Measurements from ENCODE around the gene TTLL5. TPM values are rescaled to one million over a fixed set of nuclear protein-coding genes. Genes with fewer than 3 reads are reported as not detected.

The TTLL5 gene
- total and polyA plus RNA-seq, 10 of the 15 experiments (the other 5 are each of a cell fraction or from before 2014, with no cell fraction given): 3.2 to 25.9 (median 13.8) TPM

DNA sequence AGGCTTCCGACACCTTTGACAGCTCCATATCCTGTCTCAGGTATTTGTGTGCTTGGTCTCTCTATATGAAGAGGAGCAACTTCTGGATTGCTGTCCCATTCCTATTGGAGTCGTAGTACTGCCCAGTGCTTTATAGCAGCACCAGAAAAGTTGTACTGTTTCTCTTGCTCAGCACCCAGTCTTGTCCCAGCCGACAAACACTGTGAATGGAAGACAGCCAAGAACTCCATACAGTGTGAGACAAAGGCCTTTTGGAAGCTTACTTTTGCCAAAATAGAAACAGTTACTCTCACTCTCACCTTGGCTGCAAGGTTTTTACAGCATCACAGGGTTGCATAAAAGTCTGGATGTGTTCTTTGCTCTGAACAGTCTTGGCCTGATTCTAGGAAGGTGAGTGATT, 215.5 kb downstream of the TTLL5 start:
- intact Hi-C loops (cut with micrococcal nuclease; ENCODE audit: unreplicated experiment): loop anchor here (5.0 kb wide), 1 partner anchor 164 kb away; no protein-coding TSS in a partner anchor

DNA sequence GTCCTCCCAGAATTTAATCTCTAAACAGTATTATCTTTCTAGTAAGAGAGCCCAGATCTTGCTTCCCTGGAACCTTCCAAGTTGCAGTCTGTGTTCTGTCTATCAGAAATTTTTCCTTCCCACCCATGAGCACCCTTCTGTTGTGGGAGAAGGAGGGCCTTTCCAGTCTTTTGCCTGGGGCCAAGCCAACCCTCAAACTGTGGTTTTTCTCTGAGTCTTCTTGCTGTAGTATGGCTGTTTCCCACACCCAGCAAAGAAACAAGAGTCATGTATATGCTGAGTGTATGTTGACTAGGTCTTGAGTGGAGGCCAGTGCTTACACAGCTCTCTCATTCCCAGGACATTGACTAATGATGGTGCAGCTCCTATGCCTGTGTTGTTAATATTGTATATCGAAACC, 216.2 kb downstream of the TTLL5 start:
- TF ChIP-seq RCOR1 (conservative IDR thresholded peaks at IDR 0.05; ENCODE audit: low read depth, low read length): no peak
- TF ChIP-seq RUNX3 (IDR thresholded peaks at IDR 0.05; ENCODE audit: low read length): peak; percentile 47
- no peaks in the 10 kb centered on the region for H3K79me2 ChIP-seq (ENCODE audit: control insufficient read depth, insufficient read depth, low read length)
- no peaks in the 10 kb centered on the region for H3K9me3 ChIP-seq (replicated peaks; ENCODE audit: control insufficient read depth, insufficient read depth, low read length)
- H2AFZ ChIP-seq (ENCODE audit: control insufficient read depth, low read depth, low read length): no peak overlapping the region
- SMC1A ChIA-PET (ENCODE audit: uncharacterized antibody, unreplicated experiment): interaction anchor here (1.2 to 1.3 kb wide), 2 partner anchors 9 to 166 kb away, joined by 4 to 5 read pairs; no protein-coding TSS in a partner anchor
- BruUV-seq (replicated peaks): no TSS peak
- DNase-seq (ENCODE audit: low read depth, low spot score) (no peak), ATAC-seq (no peak), FAIRE-seq (no peak)
- no peaks in the 10 kb centered on the region for H3K27me3 ChIP-seq (replicated peaks in 1 of 2; ENCODE audit: control insufficient read depth in 2 of 2, insufficient read depth in 2 of 2, low read length in 1 of 2)
- RAD21 ChIA-PET (ENCODE audit: unreplicated experiment): no interaction called here
- POLR2A ChIA-PET: no interaction called here
- H3K36me3 ChIP-seq (ENCODE audit: control insufficient read depth in 2 of 2, insufficient read depth in 2 of 2, low read length in 1 of 2): no peaks in the 10 kb centered on the region; a peak in 1 of 4 replicates
- intact Hi-C loops (cut with micrococcal nuclease; ENCODE audit: unreplicated experiment) (loop anchor here (5.0 kb wide), 1 partner anchor 165 kb away; no protein-coding TSS in a partner anchor), in situ Hi-C loops (cut with MboI) (no loop called here)
- no peak overlapping the region for H3K27ac ChIP-seq (ENCODE audit: control insufficient read depth, insufficient read depth)
- H3K4me1 ChIP-seq (ENCODE audit: control insufficient read depth, insufficient read depth, low read length): no peaks in the 10 kb centered on the region; the same call in 1 of the 2 replicates
- no peak overlapping the region for H3K4me3 ChIP-seq
- no peak overlapping the region for H3K4me2 ChIP-seq (ENCODE audit: control insufficient read depth, insufficient read depth)
- H3K9ac ChIP-seq (ENCODE audit: control insufficient read depth, insufficient read depth, low read length): no peak overlapping the region
- CTCF ChIA-PET: interaction anchor here (0.6 to 2.4 kb wide), 3 partner anchors 30 to 166 kb away, joined by 4 to 7 read pairs (median 6); no protein-coding TSS in a partner anchor
- 100% methylated on average over 1 of the region's 1 CpG for WGBS (ENCODE audit: insufficient coverage, insufficient replicate concordance, low lambda C conversion rate, missing lambda C conversion rate)
- no peaks in the 10 kb centered on the region for H4K20me1 ChIP-seq (ENCODE audit: control insufficient read depth, insufficient read depth)

More for the DNA sequence above, 215.5 kb downstream of the TTLL5 start:
- Histone ChIP-seq H3K9me3 (replicated peaks; ENCODE audit: control insufficient read depth, insufficient read depth, low read length) (no peaks in the 10 kb centered on the region), H3K4me3 (no peak overlapping the region), H3K27ac (ENCODE audit: control insufficient read depth, insufficient read depth) (no peak overlapping the region), H3K79me2 (ENCODE audit: control insufficient read depth, insufficient read depth, low read length) (no peaks in the 10 kb centered on the region), H2AFZ (ENCODE audit: control insufficient read depth, low read depth, low read length) (no peak overlapping the region), H3K4me2 (ENCODE audit: control insufficient read depth, insufficient read depth) (no peak overlapping the region), H3K4me1 (ENCODE audit: control insufficient read depth, insufficient read depth, low read length) (no peaks in the 10 kb centered on the region; the same call in 1 of the 2 replicates), H3K27me3 (replicated peaks in 1 of 2; ENCODE audit: control insufficient read depth in 2 of 2, insufficient read depth in 2 of 2, low read length in 1 of 2) (no peaks in the 10 kb centered on the region), H3K36me3 (ENCODE audit: control insufficient read depth in 2 of 2, insufficient read depth in 2 of 2, low read length in 1 of 2) (no peaks in the 10 kb centered on the region; a peak in 1 of 4 replicates), H3K9ac (ENCODE audit: control insufficient read depth, insufficient read depth, low read length) (no peak overlapping the region), H4K20me1 (ENCODE audit: control insufficient read depth, insufficient read depth) (no peaks in the 10 kb centered on the region)
- TF ChIP-seq TCF3 (IDR thresholded peaks at IDR 0.05; ENCODE audit: borderline replicate concordance, insufficient read depth, low read depth, low read length) (no peak), SRF (IDR thresholded peaks at IDR 0.05; ENCODE audit: low read depth in 2 of 2, low read length in 2 of 2) (no peak), ZBED1 (IDR thresholded peaks at IDR 0.05; ENCODE audit: borderline replicate concordance) (no peak), NFYB (IDR thresholded peaks at IDR 0.05; ENCODE audit: insufficient read depth, low read depth, low read length) (no peak), NFXL1 (IDR thresholded peaks at IDR 0.05; ENCODE audit: borderline replicate concordance) (no peak), BHLHE40 (IDR thresholded peaks at IDR 0.05; ENCODE audit: borderline replicate concordance in 1 of 2, low read depth in 2 of 2, low read length in 1 of 2) (no peak), SIN3A (IDR thresholded peaks at IDR 0.05; ENCODE audit: low read depth, low read length) (no peak), SPI1 (IDR thresholded peaks at IDR 0.05; ENCODE audit: borderline replicate concordance, insufficient read depth, low read depth, low read length) (no peak), SMARCA5 (IDR thresholded peaks at IDR 0.05) (no peak), SREBF1 (IDR thresholded peaks at IDR 0.05; ENCODE audit: low read length) (no peak)
- ATAC-seq: no peak
- ChIA-PET CTCF (interaction anchor here (1.7 to 2.4 kb wide), 4 partner anchors 10 to 167 kb away, joined by 6 to 7 read pairs (median 6); no protein-coding TSS in a partner anchor), RAD21 (ENCODE audit: unreplicated experiment) (interaction anchor here (0.7 to 1.3 kb wide), 3 partner anchors 11 to 106 kb away, joined by 3 to 4 read pairs (median 4); partner anchors contain the start of gene TGFB3), SMC1A (ENCODE audit: uncharacterized antibody, unreplicated experiment) (interaction anchor here (0.7 to 1.3 kb wide), 4 partner anchors 9 to 167 kb away, joined by 3 to 5 read pairs (median 4); no protein-coding TSS in a partner anchor), POLR2A (no interaction called here)
- DNase-seq (ENCODE audit: low read depth, low spot score): no peak
- WGBS (ENCODE audit: insufficient coverage, insufficient replicate concordance, low lambda C conversion rate, missing lambda C conversion rate): 98% methylated on average over 3 of the region's 3 CpGs
- in situ Hi-C loops (cut with MboI): no loop called here
- BruUV-seq (replicated peaks): no TSS peak
- FAIRE-seq: no peak
